Embryonic facial prominence (tissue), 1 donor: ENCODE measurements around the gene RAB7B.

ENCODE experiments used
- DNase-seq: peaks from one replicate; pipeline ENCODE4 v3.0.0-alpha.2; 2016; ENCODE audit errors: extremely low spot score

RAB7B gene

GRCh38 chr1:205973377-205974232, 29.6 kb downstream of the RAB7B start:
- DNase-seq = no peak

- no peak for DNase-seq
These were observed 30.6 kb downstream of the RAB7B start for GRCh38 chr1:205972491-205973168.

GRCh38 chr1:205972081-205972480, 31.1 kb downstream of the RAB7B start:
- no peak for DNase-seq

DNA sequence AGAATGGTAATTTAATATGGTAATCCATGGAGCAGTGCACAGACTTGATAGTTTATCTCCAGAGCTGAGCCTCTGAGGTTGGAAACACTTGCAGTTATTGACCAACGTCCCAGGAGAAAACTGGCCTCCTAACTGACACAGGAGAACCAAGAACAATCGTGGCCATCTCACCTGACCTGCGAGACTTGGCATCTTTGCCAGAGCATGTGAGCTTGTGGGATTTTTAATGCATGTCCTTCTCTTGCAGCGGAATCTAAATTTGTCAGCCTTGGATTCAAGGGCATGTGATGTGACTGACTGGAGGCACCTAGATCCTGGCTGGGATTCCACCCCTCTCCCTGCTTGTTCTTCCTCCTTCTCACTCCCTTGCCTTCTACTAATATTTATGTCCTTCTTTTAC, 32.1 kb downstream of the RAB7B start:
- no peak for DNase-seq

GRCh38 chr1:205970486-205970885, 32.7 kb downstream of the RAB7B start:
- no peak for DNase-seq

- no peak for DNase-seq
These were observed 34.0 kb downstream of the RAB7B start for GRCh38 chr1:205969229-205969628.

- no peak for DNase-seq
These were observed 35.5 kb downstream of the RAB7B start for GRCh38 chr1:205967554-205968335.

DNA sequence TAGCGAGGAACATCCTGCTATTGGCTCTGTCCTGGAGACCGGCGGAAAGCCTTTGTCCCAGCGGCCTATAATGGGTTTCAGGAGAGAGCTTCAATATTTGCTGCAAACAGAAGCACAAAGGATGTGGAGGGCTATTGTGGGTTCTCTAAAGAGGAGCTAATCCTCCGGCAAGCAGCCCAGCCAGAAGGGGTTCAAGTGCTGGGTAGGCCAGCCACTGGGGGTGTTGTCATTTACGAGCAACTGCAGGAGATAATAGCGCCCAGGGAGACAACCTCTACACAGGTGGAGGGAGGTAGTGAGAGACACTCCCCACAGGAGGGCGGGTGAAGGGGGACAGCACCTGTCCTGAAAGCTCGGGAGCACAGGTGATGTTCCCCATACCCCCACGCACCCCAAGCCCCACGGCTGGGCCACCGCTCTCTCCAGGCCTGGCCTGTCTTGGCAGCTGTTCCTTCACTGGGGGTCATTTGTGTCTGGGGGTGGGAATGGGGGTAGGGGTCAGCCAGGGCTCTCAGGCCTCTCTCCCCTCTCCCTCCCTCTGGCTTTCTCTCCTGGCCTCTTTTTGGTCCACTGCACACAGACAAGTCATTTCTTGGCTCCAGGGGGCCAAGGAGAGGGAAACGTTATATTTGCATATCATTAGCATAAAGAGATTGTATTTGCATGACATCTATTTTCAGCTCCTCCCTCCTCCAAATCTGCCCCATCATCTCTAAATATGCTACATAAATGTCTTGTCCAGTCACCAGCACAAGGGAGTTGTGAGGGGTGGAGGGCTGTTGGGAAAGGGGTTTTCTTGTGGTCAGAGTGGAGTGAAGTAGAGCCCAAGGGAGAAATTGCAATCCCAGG, 37.9 kb downstream of the RAB7B start:
- no peak for DNase-seq

DNA sequence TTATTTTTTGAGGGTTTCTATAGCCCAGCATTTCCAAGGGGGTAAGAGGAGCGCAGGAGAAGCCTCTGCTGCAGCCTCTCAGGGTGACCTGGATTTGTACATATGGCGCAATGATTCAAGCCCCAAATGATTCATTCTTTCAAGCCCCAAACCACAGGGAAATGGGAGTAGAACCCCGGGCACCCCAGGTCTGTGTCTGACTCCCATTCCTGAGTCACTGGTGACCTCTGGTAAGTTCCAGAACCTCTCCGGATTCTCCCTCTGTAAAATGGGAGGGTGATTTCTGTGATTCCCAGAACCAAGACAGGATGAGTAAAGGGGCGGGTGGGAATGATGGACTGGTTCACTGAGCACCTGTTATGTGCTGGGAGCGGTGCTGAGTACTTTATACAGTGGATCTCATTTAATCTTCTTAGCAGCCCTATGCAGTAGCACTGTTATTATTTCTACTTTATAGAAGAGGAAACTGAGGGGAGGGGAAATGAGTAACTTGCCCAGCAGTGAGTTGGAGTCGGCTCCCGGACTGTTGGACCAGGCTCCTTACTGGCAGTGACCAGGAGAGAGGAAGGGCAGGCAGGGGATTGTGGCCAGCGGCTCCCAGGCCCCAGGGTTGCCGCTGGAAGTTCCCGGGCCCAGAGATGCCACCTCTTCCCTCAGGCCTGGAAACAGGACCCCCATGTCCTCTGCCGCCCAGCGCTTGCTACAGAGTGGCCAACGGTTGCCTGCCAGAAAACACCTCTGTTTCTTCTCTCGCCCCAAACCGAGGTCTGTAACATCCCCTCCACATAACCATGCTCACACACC, 39.6 kb downstream of the RAB7B start:
- DNase-seq = no peak

DNA sequence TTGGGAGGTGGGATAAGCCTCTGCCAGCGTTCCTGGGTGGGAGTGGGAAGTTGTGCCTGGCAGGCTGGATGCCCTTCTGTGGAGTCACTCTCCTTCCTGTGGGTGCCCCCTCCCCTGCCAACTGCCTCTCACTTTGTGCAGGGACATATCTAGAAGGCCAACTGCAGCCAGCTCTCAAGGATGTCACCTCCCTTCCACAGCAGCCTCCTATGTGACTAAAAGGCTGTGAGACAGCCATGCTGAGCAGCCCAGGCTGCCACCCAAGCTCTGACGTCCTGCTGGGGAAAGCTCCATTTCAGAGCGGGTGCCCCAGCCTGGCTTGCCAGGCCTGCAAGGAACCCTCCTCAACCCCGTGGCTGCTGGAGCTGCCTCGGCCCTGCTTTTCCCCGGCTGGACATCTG, 40.4 kb downstream of the RAB7B start:
- no peak for DNase-seq

DNA sequence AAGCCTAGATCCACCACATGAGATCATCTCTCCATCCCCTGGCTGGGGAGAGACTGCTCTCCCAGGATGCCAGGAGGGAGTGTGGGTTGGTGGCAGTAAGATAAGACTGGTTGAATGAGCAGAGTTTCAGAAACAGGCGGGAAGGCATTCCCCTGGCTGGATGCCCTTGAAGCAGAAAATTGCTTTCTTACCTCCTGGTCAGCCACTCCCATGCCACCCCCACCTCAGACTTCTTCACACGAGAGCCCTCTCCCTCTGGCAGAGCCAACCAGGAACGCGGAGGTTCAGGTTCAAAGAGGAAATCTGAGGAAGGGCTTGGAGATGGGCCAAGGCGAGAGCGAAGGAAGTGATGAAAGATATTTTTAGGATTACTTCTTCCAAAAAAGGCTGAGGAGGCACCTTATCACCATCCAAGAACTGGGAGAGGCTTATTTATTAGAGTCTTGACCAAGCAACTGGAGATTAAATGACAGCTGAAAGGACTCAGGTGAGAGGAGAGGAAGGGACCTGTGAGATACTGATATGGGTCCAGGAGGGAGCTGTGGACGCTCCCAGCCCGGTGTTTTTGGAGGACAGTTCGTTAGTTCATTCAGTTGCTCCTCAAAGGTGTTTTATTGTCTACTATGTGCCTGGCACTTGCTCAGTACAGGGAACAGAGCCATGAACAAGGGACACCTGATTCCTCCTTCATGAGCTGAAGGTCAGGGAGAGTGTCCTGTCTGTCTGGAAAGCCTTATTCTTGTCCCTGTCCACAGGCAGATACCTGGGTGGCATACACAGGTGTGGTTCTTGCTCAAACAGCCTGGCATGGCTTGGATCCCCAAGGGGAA, 41.0 kb downstream of the RAB7B start:
- DNase-seq = no peak

GRCh38 chr1:205961405-205961804, 41.8 kb downstream of the RAB7B start:
- DNase-seq = no peak

DNA sequence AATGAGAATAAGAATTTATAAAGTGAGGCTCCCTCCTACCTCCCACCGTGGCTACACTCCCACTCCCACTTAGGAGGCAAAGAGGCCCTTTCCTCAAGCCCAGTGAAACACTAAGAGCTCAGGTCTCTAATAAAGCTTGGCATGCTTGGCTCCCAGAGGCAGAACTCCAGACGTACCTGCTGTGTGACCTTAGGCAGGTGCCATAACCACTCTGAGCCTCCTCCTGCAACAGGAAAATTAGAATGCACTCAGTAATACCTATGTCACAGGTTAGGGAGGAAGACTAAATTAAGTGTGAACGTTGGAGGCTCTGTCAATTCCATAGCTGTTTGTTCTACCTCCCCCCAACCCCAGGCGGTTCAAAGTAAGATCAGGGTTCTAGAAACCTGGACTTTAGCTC, 43.4 kb downstream of the RAB7B start:
- DNase-seq = no peak

DNA sequence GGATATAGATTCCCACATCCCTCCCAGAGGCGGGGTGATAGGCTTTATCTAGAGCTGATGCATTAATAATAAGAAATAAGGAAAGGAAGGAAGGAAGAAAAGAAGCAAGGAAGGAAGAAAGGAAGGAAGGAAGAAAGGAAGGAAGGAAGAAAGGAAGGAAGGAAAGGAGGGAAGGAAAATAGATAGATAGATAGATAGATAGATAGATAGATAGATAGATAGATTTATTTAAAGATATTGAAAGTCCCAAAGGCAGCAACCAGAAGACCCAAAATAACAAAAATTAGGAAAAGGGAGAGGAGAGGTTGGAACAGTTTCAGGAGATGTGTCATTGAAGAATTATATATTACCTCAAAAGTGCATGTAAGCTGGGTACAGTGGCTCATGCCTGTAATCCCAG, 47.7 kb downstream of the RAB7B start:
- DNase-seq = no peak

GRCh38 chr1:205954819-205955404, 48.3 kb downstream of the RAB7B start:
- DNase-seq = no peak

GRCh38 chr1:205951746-205952145, 51.4 kb downstream of the RAB7B start:
- DNase-seq = no peak

GRCh38 chr1:205950826-205951549, 52.2 kb downstream of the RAB7B start:
- DNase-seq = no peak

DNA sequence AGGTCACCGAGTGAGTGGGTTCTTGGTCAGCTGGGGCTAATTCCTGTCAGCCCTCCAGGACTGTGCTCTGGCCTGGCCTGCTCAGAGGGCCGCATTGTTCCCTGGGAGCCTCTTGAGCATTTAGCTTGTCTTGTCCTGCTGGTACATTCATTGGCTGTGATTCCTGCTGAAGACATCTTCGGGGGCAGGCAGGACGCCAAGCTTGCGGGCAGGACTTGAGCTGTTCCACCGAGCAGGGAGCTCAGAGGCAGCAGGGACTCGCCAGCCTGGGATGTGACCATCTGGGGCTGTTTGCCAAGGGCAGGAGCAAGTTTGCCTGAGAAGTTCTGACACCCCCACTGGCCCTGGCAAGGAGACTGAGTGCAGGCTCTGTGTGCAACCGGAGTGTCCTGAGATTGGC, 52.9 kb downstream of the RAB7B start:
- DNase-seq = no peak

- DNase-seq = no peak
These were observed 53.4 kb downstream of the RAB7B start for GRCh38 chr1:205949753-205950152.
